ENCODE data around the gene ZNF322.
"Not testable (repeated sequence)": the region's sequence is repeated elsewhere in the genome, so short reads cannot be mapped to it uniquely, and the experiment has no call there.

Gene ZNF322

GRCh38 chr6:26659042-26659999 lies at the start of gene ZNF322:
Gene ZNF322 (minus strand): TSS chr6:26659746. CDS start chr6:26638553, 21,193 bp downstream.
- DNase-seq (ENCODE audit: low read depth), result peak; percentile 79

- not testable (repeated sequence) for DNase-seq (ENCODE audit: low read depth)
Observed at GRCh38 chr6:26705780-26706179, 46.2 kb upstream of the ZNF322 start.

- not testable (repeated sequence) for DNase-seq (ENCODE audit: low read depth)
Observed at GRCh38 chr6:26705352-26705751, 45.8 kb upstream of the ZNF322 start.

- DNase-seq (ENCODE audit: low read depth), result not testable (repeated sequence)
Observed at GRCh38 chr6:26701023-26701747, 41.6 kb upstream of the ZNF322 start.

GRCh38 chr6:26697496-26697895 lies 38.0 kb upstream of the ZNF322 start:
- DNase-seq (ENCODE audit: low read depth), result not testable (repeated sequence)

GRCh38 chr6:26689324-26689947 lies 29.9 kb upstream of the ZNF322 start:
- DNase-seq (ENCODE audit: low read depth), result not testable (repeated sequence)

- DNase-seq (ENCODE audit: low read depth), result not testable (repeated sequence)
Observed at GRCh38 chr6:26682435-26683042, 23.0 kb upstream of the ZNF322 start.

- not testable (repeated sequence) for DNase-seq (ENCODE audit: low read depth)
Observed at GRCh38 chr6:26673287-26673686, 13.7 kb upstream of the ZNF322 start.

GRCh38 chr6:26670558-26670957 lies 11.0 kb upstream of the ZNF322 start:
- DNase-seq (ENCODE audit: low read depth), result not testable (repeated sequence)

GRCh38 chr6:26670003-26670402 lies 10.5 kb upstream of the ZNF322 start:
- DNase-seq (ENCODE audit: low read depth), result not testable (repeated sequence)

GRCh38 chr6:26660000-26660361 lies 435 bp upstream of the ZNF322 start:
- DNase-seq (ENCODE audit: low read depth), result no peak

GRCh38 chr6:26657256-26657655 lies 2.3 kb downstream of the ZNF322 start:
- DNase-seq (ENCODE audit: low read depth), result no peak

GRCh38 chr6:26653007-26653406 lies 6.5 kb downstream of the ZNF322 start:
- DNase-seq (ENCODE audit: low read depth), result no peak

GRCh38 chr6:26651133-26651781 lies 8.3 kb downstream of the ZNF322 start:
- no peak for DNase-seq (ENCODE audit: low read depth)

GRCh38 chr6:26646074-26646473 lies 13.5 kb downstream of the ZNF322 start:
- DNase-seq (ENCODE audit: low read depth), result no peak

GRCh38 chr6:26640806-26641205 lies 18.7 kb downstream of the ZNF322 start:
- no peak for DNase-seq (ENCODE audit: low read depth)

- no peak for DNase-seq (ENCODE audit: low read depth)
Observed at GRCh38 chr6:26629359-26629758, 30.2 kb downstream of the ZNF322 start.

- DNase-seq (ENCODE audit: low read depth), result no peak
Observed at GRCh38 chr6:26627843-26628242, 31.7 kb downstream of the ZNF322 start.

GRCh38 chr6:26624557-26624956 lies 35.0 kb downstream of the ZNF322 start:
- DNase-seq (ENCODE audit: low read depth), result no peak

- DNase-seq (ENCODE audit: low read depth), result no peak
Observed at GRCh38 chr6:26623339-26623859, 36.1 kb downstream of the ZNF322 start.
